Hepatocyte (in vitro differentiated cells): ENCODE results near the gene MGAT5B. TPM values are rescaled to one million over a fixed set of nuclear protein-coding genes. Genes with fewer than 3 reads are reported as not detected.

Experiments used
- DNase-seq: peaks from one replicate; pipeline ENCODE4 v3.0.0-alpha.2; 2016; ENCODE audit warnings: low spot score
- H2AFZ ChIP-seq: fragments of 200-600 bp; sonication (generic); 2 replicates; pipeline ENCODE4 v1.6.0; 2016; ENCODE audit warnings: antibody characterized with exemption, mild to moderate bottlenecking
- H3K27ac ChIP-seq: fragments of 200-600 bp; sonication (generic); 2 replicates; pipeline ENCODE4 v1.5.1; 2016; ENCODE audit warnings: mild to moderate bottlenecking
- H3K27me3 ChIP-seq: fragments of 200-600 bp; sonication (generic); 2 replicates; pipeline ENCODE4 v1.6.1; 2016
- H3K36me3 ChIP-seq: fragments of 200-600 bp; sonication (generic); replicated peaks from 2 replicates; pipeline ENCODE4 v1.5.1; 2016; ENCODE audit warnings: low read depth; ENCODE audit not compliant: insufficient read depth
- H3K4me1 ChIP-seq: fragments of 200-600 bp; sonication (generic); 2 replicates; pipeline ENCODE4 v1.5.1; 2016; ENCODE audit warnings: mild to moderate bottlenecking, moderate library complexity; ENCODE audit not compliant: insufficient read depth
- H3K4me2 ChIP-seq: fragments of 200-600 bp; sonication (generic); 2 replicates; pipeline ENCODE4 v1.6.0; 2016
- H3K4me3 ChIP-seq: fragments of 200-600 bp; sonication (generic); 2 replicates; pipeline ENCODE4 v1.5.1; 2016; ENCODE audit warnings: mild to moderate bottlenecking
- H3K79me2 ChIP-seq: fragments of 200-600 bp; sonication (generic); 2 replicates; pipeline ENCODE4 v1.6.0; 2017; ENCODE audit warnings: mild to moderate bottlenecking
- H3K9me2 ChIP-seq: fragments of 200-600 bp; sonication (generic); replicated peaks from 2 replicates; pipeline ENCODE4 v1.6.0; 2017; ENCODE audit warnings: mild to moderate bottlenecking; ENCODE audit not compliant: insufficient read depth
- H3K9me3 ChIP-seq: fragments of 200-600 bp; sonication (generic); 2 replicates; pipeline ENCODE4 v1.5.1; 2016; ENCODE audit warnings: low read depth, mild to moderate bottlenecking
- H4K20me1 ChIP-seq: fragments of 200-600 bp; sonication (generic); 2 replicates; pipeline ENCODE4 v1.6.0; 2016; ENCODE audit warnings: mild to moderate bottlenecking; ENCODE audit not compliant: insufficient read depth, poor library complexity, severe bottlenecking
- CTCF ChIP-seq: fragments of 200-600 bp; sonication (generic); IDR thresholded peaks from 2 replicates; pipeline ENCODE4 v1.5.1; 2016; ENCODE audit warnings: antibody characterized with exemption, mild to moderate bottlenecking; ENCODE audit not compliant: poor library complexity
- EZH2 ChIP-seq: fragments of 200-600 bp; sonication (generic); IDR thresholded peaks from 2 replicates; pipeline ENCODE4 v1.6.1; 2016; ENCODE audit warnings: antibody characterized with exemption, mild to moderate bottlenecking, borderline replicate concordance
- EZH2phosphoT487 ChIP-seq: fragments of 200-600 bp; sonication (generic); IDR thresholded peaks from one replicate; pipeline ENCODE4 v1.6.1; 2018; ENCODE audit warnings: antibody characterized with exemption, mild to moderate bottlenecking, low read depth, moderate library complexity; ENCODE audit not compliant: unreplicated experiment, severe bottlenecking
- WGBS: methylation state at CpG from one replicate; pipeline ENCODE4 v1.1.6; 2016; ENCODE audit warnings: low lambda C conversion rate; ENCODE audit errors: missing lambda C conversion rate; 5-methylcytosine and 5-hydroxymethylcytosine counted together
- polyA plus RNA-seq: library from polyadenylated mRNA; unstranded; fragments of >200 nt; fragmentation: Nextera tagmentation; extraction: Ambion mirVana; gene quantifications from 2 replicates; pipeline ENCODE4 v1.2.1, GENCODE V29; 2016
- total RNA-seq: library from RNA; depleted of rRNA; stranded (reverse); fragments of >200 nt; gene quantifications from 2 replicates; pipeline ENCODE4 v1.2.3, GENCODE V29; 2014

MGAT5B gene
- total and polyA plus RNA-seq, 2 experiments from 2014 or later: 0.89 to 1.1 TPM

DNA sequence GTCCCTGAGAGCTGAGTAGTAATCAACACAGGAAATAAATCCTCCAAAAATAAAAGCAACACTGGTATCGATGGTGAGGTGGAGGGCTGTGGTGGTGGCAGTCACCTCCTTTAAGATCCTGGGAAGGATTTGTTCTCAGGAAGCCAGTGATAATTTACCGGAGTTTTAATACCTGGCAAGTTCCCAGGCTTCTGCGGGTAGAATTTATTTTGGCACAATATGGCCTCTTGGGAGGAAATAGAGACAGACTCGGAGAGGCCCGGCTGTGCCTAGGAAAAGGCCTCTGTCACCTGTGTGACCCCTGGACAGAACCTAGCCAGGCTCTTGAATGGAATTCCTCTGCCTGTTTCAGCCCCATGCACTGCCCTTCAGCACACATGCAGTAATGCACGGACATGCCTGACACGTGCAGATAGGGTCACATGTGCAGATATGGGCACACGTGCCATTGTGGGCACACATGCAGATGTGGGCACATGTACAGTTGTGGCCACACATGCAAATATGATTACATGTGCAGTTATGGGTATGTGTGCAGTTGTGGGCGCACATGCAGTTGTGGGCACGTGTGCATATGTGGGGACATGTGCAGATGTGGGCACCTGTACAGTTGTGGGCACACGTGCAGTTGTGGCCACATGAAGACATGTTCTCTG lies 33.5 kb downstream of the MGAT5B start:
- no peak overlapping the region for H3K4me2 ChIP-seq
- no peak overlapping the region for H2AFZ ChIP-seq
- no peaks in the 10 kb centered on the region for H3K27me3 ChIP-seq
- TF ChIP-seq EZH2phosphoT487 (no peak), CTCF (no peak), EZH2 (no peak)
- H4K20me1 ChIP-seq: no peaks in the 10 kb centered on the region
- H3K79me2 ChIP-seq: no peaks in the 10 kb centered on the region
- DNase-seq: no peak
- no peaks in the 10 kb centered on the region for H3K9me2 ChIP-seq
- H3K27ac ChIP-seq: no peak overlapping the region
- no peaks in the 10 kb centered on the region for H3K4me1 ChIP-seq
- 76% methylated on average over 11 of the region's 11 CpGs for WGBS
- H3K4me3 ChIP-seq: no peak overlapping the region
- no peaks in the 10 kb centered on the region for H3K36me3 ChIP-seq
- no peaks in the 10 kb centered on the region for H3K9me3 ChIP-seq

DNA sequence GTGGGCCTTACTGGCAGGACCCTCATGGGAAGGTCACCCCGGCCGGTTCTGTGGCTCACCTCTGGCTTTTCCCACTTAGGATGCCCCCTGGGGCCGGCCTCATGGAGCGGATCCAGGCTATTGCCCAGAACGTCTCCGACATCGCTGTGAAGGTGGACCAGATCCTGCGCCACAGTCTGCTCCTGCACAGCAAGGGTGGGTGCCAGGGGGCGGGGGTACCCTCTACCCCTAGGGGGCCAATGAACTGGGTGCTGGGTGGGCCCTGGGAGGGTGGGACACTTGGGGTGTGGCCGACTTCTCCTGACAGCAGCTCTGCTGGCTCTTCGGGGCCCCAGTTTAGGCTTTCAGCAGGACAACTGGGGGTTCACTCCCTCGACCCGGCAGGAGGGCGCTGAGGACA lies 34.3 kb downstream of the MGAT5B start:
- no peaks in the 10 kb centered on the region for H3K4me1 ChIP-seq
- H3K9me3 ChIP-seq: no peaks in the 10 kb centered on the region

DNA sequence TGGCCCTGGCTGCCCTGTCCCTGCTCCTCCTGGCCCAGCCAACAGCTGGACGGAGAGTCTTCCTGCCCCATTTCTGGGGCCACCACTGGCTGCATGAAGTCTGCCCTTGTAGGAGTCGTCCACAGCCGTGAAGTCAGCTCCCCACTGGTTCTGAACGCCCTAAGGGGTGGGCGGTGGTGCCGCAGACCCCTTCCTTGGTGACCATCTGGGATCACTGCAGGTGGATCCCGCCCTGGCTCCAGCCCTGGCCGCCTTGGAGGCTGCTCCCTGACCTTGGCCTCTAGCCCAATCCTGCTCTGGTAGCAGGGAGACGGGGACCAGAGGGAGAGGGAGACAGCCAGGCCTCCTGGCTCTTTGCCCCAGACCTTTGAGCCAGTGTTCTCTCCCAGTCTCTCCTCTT lies 35.4 kb downstream of the MGAT5B start:
- no peaks in the 10 kb centered on the region for H3K9me2 ChIP-seq
- H3K36me3 ChIP-seq: no peaks in the 10 kb centered on the region
- DNase-seq: no peak
- no peaks in the 10 kb centered on the region for H3K4me1 ChIP-seq
- H2AFZ ChIP-seq: no peak overlapping the region
- 83% methylated on average over 9 of the region's 9 CpGs for WGBS
- H3K4me3 ChIP-seq: no peak overlapping the region
- H3K27me3 ChIP-seq: no peaks in the 10 kb centered on the region
- H3K9me3 ChIP-seq: no peaks in the 10 kb centered on the region
- no peaks in the 10 kb centered on the region for H3K79me2 ChIP-seq
- no peak overlapping the region for H3K27ac ChIP-seq
- no peaks in the 10 kb centered on the region for H4K20me1 ChIP-seq
- TF ChIP-seq EZH2 (no peak), EZH2phosphoT487 (no peak), CTCF (no peak)
- no peak overlapping the region for H3K4me2 ChIP-seq

More for the DNA sequence above, 34.3 kb downstream of the MGAT5B start:
- Histone ChIP-seq H3K79me2 (no peaks in the 10 kb centered on the region), H4K20me1 (no peaks in the 10 kb centered on the region), H3K36me3 (no peaks in the 10 kb centered on the region), H3K4me2 (no peak overlapping the region), H3K9me2 (no peaks in the 10 kb centered on the region), H2AFZ (no peak overlapping the region), H3K27me3 (no peaks in the 10 kb centered on the region), H3K27ac (no peak overlapping the region), H3K4me3 (no peak overlapping the region)
- TF ChIP-seq CTCF (no peak), EZH2phosphoT487 (no peak), EZH2 (no peak)
- 97% methylated on average over 12 of the region's 14 CpGs for WGBS
- no peak for DNase-seq
